NCI-H226 (cell line): ENCODE data around the gene TNK1.

Experiments
- DNase-seq: peaks from one replicate; pipeline ENCODE4 v3.0.0-alpha.2; 2015

Gene TNK1

DNA sequence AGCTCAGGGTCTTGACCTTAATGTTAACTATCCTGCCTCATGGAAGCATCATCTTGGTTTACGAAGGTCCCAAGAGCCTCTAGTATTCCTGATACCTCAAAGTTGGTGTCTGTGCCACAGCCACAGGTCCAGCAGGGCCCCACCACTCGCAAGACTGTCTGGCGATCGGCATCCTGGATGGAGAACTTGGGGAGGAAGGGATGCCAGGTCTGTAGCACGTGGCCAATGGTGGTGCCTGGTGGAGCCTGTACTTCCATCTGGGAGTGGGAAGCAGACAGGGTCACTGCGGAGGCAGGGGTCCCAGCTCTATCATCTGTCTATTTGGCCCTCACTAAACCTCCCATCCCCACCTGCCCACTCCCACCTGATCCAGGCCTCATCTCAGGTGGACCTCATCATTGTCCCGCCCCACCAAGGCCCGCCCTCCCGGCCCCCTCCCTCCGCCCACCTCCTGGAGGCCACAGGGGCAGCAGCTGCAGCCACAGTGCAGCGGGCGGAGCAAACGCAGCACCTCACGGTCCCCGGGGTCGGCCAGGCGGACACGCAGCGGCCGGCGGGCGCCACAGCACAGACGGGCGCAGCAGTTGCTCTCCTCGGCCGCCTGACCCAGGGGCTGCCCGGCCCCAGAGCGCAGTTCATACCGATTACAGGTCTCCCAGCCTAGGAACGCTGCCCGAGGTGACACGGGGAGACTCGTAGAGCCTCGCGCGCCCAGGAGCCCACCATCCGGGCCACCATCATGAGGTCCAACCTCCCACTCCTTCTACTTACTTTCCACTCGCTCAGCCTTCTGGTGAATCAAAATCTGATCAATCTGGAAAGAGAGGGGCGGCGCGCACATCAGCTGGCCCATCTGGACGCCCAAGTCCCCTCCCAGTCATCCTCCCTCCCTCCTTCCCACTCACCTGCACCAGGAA lies 12.1 kb downstream of the TNK1 start:
- DNase-seq: no peak

DNA sequence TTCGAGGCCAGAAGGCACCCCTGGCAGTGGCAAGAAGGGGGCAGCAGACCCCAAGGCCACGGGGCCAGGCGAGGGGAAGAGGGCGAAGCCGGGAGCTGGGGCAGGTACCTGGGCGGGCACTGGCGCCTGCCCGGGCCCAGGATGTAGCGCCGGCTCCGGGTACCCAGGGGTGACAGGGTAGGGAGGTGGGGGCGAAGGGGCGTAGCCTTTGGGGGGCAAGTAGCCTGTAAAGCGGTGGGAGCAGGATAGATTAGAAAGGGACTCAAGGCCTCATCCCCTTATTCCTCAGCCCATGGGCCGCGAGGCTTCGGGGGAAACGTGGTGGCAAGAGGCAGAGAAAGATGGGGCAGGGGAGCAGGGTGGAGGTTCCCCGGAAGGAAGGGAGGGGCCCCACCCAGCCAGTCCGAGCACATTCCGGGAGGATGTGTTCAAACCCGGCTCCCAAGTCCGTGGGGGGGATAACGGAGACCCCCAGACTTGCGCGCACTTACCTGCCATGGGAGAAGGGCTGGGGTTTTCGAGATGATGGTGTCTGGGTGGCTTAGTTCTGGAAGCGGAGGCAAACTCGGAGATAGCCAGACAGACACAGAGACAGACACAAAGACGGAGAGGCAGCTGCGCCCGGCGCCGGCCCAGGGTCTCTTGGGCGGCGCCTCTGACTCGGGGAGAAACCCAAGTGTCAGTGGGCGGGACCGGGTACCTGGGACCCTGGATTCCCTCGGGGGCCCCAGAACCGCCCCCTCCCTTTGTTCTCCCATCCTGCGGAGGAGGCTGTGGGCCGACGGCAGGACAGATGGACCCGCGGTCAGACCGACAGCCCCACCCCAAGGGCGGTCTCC lies 12.9 kb downstream of the TNK1 start:
- peak; percentile 10 for DNase-seq

DNA sequence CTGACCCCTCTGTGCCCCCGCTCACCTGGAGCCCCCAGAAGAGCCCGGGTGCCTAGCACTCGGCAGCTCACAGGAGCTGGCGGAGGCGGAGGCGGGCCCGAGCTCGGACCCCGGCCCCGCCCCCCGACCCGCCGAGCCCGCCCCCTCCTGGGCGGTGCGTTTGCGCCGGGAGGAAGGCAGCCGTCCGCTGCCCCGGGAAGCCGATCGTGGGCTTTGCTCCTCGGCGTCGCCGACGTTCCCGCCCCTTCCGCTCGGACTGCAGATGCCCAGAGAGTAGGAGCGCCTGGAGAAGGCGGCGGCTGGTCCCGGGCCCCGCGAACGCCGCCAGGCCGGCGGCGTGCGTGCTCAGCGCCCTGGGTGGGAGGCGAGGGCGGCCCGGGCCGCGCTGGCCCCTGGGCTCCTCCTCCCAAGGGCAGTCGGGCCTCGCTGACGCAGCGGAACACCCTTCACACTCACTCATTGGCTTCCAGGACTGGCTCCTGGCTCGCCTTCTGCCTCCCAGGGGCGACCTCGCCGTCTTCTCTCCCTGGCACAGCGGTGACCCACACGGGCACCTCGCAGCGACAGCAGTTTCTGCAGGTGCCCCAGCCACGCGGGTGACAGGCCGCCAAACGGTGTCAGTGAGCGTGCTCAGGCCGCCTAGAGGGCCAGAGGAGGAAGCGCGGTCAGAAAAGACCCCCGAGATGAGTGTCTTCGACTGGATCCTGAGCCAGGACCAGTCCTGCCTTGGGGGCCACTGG lies 13.7 kb downstream of the TNK1 start, which contains the start of gene PLSCR3:
Gene PLSCR3, minus strand, starts transcription at position 74 of the 740 bp plus-strand sequence. CDS start 415 bp downstream, outside the sequence.
- peak; percentile 88 for DNase-seq

DNA sequence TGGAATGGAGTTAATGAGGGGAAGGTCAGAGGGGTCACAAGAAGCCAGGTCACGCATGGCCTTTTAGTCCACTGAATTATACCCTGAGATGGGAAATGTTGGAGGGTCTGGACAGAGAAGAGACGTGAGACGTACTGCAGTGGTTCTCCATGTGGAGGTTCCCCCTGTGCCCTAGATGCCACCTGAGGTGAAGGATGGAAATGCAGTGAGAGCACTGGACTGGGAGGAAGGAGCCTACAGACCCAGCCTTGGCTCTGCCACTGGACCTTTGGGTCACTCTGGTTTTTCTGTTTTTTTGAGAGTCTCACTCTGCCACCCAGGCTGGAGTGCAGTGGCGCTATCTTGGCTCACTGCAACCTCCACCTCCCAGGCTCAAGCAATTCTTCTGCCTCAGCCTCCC lies 15.3 kb downstream of the TNK1 start:
- DNase-seq: no peak

DNA sequence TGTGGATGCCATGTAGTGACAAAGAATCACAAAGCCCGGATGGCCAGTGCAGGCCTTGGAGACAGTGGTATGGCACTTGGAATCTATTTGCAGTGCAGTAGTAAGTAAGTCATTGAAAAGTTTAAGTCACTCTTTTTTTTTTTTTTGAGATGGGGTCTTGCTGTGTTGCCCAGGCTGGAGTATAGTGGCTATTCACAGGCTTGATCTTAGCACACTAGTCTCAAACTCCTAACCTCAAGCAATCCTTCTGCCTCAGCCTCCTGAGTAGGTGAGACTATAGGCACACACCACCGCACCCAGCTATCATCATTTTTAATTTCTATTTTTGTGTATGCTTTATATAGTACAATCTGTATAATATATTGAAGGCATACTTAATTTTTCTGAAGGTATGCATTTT lies 17.7 kb downstream of the TNK1 start:
- DNase-seq: no peak

DNA sequence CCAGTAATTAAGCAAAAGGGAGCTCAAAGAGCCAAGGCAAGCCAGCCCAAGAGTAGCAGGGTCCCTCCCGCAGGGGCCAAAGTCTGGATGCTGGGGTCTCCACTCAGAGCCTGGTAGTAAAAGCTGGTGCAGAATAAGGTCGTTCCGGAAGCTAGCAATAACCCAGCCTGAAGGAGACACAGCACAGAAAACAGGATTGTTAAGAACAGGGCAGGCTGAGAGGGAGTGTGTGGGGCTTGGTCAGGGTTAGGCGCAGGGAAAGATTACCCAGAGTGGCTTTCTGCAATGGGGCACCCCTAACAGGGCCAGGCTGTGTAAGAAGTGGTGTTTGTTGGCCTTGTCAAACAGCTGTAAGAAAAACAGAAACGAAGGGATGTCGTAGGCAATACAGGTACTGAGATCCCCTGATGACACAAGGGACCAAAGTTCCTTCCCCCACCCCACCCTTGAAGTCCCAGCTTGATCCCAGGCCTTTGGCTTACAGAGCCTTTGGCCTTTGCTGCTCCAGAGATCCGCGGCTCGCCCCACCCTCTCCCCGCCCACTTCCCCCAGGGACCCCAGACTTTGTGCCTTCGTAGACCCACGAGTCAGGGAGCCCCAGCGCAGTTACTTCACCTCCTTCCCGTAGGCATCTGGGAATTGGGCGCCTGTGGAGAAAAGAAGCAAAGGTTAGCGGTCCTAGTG lies 22.3 kb downstream of the TNK1 start:
- DNase-seq: no peak

DNA sequence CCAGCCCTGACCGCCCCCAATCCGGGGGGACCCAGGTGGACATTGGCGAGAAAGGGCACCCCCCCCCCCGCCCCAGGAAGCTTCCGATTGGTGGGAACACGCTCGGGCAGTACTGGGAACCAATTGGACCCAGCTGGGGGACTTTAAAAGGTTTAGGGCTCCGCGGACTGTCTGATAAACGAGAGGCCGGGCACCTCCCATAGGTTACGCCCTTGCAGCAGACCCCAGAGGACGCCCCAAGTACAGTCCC lies 22.8 kb downstream of the TNK1 start:
- no peak for DNase-seq

DNA sequence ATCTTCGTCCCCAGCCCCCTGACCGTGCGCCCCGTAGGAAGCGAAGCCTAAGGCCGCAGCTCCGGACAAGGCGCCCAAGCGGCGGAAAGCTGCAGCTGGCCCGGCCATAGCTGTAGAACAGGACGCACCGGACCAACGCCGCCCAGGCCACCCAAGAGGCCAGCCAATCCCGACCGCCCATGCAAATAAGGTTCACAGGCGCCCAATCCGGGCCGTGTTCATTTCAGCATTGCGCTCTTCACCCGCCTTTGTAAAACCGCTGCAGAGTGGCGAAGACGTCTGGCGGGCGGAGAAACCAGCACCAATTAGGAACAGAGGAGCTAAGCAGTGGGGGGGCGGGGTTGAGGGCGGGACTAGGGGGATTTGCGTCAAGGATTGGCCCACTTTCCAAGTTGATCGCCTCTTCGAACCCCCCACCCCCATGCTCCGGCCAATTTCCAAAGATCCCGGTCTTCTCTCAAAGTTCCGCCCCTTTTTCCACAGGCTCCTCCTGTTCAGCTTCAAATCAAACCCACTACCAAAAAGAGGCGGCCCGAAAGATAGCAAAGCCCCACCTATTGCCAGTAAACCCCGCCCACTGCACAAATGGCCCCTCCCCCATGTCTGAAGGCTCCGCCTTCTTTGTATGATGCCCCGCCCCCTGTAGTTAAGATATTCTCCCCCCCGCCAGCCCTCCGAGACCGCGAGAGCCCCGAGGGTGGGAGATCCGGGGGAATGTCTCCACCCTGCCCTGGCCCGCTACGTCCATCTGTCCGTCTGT lies 23.3 kb downstream of the TNK1 start, which contains the start of gene TMEM256:
Gene TMEM256, minus strand, starts transcription at position 121 of the 760 bp plus-strand sequence. Its CDS starts 13 bp downstream, at position 108.
- DNase-seq: peak; percentile 99

DNA sequence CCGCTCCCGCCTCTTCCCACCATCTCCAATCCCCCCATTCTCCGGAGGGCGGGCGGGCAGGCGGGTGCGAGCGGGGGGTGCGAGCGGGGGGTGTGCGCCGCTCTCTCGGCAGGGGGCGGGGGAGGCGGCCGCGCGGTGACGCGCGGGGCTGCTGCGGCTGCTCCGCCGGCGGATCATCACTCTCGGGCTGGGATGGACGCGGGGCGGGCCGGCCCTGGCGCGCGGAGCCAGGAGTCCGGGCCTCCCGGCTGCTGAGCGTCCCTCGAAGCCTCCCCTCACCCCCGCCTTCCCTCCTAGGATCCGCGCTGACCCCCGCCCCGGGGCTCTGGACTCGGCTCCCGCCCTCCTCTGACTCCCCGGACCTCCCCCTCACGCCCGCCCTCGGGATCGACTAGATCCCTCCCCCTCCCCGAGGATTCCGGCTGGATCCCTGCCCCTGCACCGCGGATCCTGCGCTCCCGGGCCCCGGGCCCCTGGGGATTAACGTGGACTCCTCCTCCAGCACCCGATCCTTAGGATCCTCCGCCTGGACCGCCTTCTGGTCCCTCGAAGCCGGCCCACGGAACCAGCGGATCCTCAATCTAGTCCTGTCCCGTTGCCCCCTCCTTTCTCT lies 24.0 kb downstream of the TNK1 start:
- peak; percentile 79 for DNase-seq

DNA sequence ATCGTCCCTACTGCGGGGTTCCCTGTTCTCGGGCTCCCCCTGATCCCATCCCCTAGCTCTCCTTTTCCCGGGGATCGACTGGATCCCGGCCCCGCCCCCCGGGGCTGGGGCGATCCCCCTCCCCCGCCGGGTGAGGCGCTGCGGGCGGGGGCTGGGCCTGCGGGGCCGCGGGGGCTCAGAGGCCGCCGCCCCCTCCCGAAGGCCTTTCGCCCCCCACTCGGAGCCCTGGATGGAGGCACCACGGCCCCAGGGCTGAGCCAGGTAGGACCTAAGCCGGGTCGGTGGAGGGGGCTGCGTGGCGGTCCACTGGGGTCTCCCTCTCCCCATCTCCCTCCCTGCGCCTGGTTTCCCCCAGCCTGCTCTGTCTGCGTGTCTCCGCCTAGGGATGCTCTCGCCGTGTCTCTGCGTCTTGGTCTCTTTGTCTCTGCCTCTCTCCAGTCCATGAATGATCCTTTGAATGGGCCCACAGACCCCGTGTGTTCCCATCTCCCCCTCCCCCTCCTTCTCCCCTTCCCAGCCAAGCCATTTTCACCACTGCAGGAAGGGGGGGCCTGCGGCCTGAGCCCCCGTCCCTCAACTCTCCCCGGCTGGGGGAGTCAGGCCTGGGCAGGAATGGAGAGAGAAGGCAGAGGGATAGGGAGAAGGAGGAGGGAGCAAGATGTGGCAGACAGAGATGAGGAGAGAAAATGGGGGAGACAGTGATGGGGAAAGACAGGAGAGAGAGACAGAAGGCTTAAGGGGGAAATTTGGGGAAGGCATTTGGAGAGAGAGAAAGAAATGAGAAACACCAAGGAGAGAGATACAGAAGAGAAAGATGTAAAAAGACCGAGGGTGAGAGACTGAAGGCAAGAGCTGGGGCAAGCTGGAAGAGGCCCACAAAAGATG lies 24.7 kb downstream of the TNK1 start:
- no peak for DNase-seq

DNA sequence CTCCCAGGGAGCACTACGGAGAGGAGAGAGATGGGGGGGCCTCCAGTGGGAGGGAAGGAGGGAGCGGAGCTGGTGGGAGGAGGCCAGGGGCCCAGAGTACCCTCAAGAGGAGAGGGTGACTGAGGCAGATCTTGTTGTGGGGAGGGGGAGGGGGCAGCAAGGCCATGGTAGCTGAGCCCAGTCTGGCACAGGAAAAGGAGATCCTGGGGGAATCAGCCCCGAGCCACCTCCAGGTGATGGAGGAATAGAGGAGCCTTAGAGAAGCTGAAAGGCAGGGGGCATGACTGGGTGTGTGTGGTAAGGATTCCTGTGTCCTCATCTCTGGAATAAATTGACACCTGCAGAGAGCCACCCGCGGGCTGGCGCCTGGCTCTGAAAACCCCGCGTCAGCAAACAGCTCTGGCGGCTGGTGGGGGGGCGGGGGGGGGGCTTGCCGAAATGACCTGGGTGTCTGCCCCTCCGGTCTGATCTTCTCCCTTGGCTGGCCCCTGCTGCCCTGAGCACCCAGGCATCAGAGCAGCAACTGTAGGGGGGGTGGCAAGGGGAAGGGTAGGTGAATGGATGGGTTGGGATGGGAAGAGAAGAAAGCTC lies 25.4 kb downstream of the TNK1 start:
- DNase-seq: no peak

DNA sequence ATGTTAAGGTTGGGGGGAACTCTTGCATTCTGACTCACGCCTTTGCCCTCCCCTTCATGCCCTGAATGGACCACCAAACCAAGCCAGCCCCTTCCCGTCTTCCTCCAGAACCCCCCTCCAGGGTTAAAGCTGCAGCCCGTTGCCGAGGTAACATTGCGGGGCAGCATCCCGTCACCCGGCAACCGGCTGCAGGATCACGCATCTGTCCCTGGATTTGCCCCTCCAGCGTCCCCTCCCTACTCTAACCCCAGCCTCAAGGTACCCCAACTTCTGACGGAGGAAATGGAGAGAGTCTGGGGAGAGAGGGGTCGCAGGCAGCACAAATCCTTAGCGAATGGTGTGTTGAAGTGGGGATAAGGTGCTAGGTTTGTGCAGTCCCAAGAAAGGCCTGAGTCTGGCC lies 26.2 kb downstream of the TNK1 start:
- no peak for DNase-seq

DNA sequence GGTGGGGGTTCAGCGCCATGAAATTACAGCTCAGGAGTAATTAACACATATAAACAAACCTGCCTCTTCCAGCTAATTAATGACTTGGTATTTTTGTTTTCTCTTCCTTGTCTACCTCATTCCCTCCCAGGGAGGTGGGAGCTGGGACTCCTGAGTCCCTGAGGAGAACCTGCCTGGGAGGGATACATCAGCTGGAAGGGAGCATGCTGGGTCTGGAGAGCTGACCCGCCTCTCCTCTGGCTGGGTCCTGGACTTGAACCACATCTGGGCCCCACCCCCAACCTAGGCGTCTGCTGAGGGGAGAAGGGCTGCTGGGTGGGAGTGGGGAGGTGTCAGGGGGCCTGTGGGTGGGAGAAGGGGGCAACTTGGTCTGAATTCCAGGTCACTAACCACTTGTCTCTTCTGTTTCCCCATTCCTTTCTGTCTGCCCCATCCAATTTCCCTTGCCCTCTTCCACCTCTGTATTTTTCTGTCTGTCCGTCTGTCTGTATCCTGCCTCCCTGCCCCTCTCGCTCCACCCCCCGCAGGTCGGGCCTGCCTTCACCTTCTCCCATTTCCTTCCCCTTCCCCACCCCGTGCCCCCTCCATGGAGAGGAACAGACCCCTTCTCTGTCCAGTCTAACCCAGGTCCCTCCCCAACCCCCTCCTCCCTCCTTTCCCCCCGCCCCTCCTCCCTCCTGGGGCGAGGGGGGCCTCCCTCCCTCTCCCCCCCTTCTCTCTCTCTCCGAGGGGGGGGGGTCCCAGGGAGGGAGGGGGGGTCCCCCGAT lies 26.8 kb downstream of the TNK1 start, which contains the start of gene NLGN2:
Gene NLGN2, plus strand, starts transcription at position 361 of the 767 bp plus-strand sequence. CDS start 411 bp downstream, outside the sequence.
- no peak for DNase-seq

DNA sequence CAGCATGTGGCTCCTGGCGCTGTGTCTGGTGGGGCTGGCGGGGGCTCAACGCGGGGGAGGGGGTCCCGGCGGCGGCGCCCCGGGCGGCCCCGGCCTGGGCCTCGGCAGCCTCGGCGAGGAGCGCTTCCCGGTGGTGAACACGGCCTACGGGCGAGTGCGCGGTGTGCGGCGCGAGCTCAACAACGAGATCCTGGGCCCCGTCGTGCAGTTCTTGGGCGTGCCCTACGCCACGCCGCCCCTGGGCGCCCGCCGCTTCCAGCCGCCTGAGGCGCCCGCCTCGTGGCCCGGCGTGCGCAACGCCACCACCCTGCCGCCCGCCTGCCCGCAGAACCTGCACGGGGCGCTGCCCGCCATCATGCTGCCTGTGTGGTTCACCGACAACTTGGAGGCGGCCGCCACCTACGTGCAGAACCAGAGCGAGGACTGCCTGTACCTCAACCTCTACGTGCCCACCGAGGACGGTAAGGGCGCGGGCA lies 27.4 kb downstream of the TNK1 start:
- no peak for DNase-seq

DNA sequence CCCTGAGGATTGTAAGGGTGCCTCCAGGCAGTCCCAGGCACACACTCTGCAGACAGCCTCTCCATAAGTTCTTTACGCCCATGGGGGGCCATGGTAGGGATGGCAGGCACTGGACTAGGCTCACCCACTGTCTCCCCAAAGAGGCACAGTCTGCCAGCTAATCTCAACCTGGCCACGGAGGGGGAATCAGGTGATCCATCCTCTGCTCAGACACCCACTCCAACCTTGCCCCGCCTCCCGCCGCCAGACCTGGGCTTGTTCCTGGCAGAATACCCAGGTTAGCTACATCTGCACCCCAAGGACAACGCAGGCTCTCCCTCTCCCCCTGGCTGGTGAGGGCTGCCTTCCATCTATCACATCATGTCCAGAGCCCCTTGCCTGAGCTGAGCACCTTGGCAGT lies 28.0 kb downstream of the TNK1 start:
- no peak for DNase-seq

DNA sequence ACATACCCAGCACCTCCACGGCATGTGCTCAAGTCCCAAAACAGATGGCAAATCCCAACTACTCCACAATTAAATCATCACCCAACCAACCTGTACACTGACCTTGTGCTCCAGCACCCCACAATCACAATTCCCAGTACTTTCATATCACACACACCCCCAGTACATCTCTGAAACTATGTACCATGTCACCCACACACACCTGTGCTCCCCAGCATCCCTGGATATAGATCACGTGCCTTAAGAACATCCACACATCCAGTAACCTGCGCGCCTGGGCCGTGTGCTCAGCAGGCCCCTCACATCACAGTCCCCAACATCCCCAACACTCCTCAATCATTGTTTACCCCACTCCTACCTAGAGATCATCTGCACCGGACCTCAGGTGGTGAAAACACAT lies 28.8 kb downstream of the TNK1 start:
- no peak for DNase-seq

DNA sequence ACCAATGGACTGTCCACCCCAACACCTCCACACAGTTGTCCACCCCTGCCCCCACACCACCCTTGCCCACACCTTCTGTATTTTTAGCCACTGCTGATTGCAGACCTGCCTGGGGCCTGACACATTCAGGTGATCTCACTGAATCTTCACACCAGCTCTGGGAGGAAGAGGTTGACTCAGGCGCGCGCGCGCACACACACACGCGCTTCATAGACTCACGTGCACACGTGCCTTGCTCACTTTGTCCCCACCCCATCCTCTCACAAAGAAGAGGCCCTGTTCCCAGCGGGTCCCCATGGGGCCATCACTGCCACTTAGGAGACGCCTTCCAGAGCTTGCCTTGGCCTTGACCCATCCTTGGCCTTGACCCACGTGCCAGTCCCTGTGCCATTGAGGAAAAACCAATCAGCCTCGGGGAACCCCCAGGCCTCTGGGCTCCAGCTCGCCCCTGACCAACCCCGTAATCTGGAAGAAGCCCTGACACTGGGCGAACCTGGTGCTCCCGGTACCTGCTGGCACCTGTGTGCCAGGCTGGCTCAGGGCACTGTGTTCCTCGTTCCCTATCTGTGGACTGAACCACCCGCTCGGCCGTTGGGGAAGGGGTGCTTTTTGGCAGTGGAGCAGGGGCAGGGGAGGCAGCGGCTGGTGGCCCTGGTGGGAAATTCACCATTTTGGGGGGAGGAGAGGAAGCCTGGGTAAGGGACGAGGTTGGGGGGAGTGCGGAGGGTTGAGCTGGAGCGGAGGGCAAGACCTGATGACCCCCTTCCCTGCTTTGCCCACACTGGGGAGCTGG lies 29.9 kb downstream of the TNK1 start:
- DNase-seq: no peak

DNA sequence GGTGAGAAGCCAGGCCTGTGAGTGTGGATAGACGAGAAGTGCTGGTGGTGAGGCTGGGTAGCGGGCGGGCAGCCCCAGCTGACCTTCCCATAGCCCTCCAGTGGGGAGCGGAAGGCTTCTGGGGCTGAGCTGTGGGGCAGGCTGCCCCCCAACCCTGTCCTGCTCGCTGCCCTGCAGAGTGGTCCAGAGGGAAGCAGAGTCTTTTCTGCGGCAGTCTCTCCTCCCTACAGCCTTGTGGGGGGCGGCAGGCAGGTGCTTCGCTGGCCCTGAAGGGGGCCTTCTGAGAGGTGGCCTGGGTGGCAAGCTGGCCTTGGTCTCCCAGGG lies 30.5 kb downstream of the TNK1 start:
- no peak for DNase-seq
